Vagina (tissue), 2 donors: ENCODE results near the gene HES7.

Experiments
- CTCF ChIP-seq, 3 experiments: fragments of 450-650 bp in 2 of 3; fragments of 200-600 bp in 1 of 3; sonication (generic) in 1 of 3; IDR thresholded peaks; one replicate each; pipeline ENCODE4 v1.5.1; 2017 to 2019; ENCODE audit warnings: antibody characterized with exemption in 3 of 3, mild to moderate bottlenecking in 2 of 3, moderate library complexity in 2 of 3
- POLR2A ChIP-seq, 2 donors: fragments of 450-650 bp; IDR thresholded peaks; one replicate each; pipeline ENCODE4 v1.6.1; 2017; ENCODE audit warnings: antibody characterized with exemption in 2 of 2, mild to moderate bottlenecking in 2 of 2, moderate library complexity in 2 of 2

DNA sequence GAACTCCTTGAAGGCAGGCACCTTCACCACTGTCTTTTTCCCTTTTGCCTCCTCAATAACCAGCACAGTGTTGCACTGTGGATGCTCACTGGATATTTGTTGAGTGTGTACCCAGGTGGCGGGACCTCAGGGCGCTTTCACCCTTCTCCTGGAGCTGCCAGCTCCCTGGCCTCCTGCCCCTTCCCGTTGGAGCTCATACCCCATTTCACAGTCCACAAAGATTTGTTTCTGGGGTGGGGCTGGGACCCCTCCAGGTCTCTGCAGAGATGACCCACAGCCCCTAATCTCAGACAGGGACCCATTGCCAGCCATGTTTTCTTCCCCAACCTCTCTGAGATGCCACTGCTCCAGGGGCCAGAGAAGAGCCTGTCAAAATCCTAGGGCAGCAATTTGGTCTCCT, 48.8 kb downstream of the HES7 start:
- no peak for TF ChIP-seq CTCF (IDR thresholded peaks at IDR 0.05)
- TF ChIP-seq POLR2A (IDR thresholded peaks at IDR 0.05), result no peak
